B cell (primary cell): ENCODE measurements around the gene RNF207. TPM values are rescaled to one million over a fixed set of nuclear protein-coding genes. Genes with fewer than 3 reads are reported as not detected.

Experiments used
- ATAC-seq: fragments of 200-7000 bp; cut with Tn5 transposase; one replicate; pipeline ENCODE4 v1.10.0; 2021; ENCODE audit warnings: low read depth, mild to moderate bottlenecking, moderate number of reproducible peaks, moderate library complexity
- CTCF ChIA-PET: fragments of 350-600 bp; sonication (Branson Sonifier 250); formaldehyde crosslinking; loops from one replicate; lab custom pipeline; 2021; ENCODE audit warnings: antibody characterized with exemption, inconsistent platforms; lab: Charles Lee
- POLR2A ChIA-PET: fragments of 350-600 bp; sonication (Branson Sonifier 250); formaldehyde crosslinking; loops from one replicate; lab custom pipeline; 2021; ENCODE audit warnings: antibody characterized with exemption; lab: Charles Lee
- DNase-seq: peaks from one replicate; pipeline ENCODE4 v3.0.0; 2013
- H2AFZ ChIP-seq: 2 replicates; pipeline ENCODE4 v1.6.1; 2012; ENCODE audit warnings: mild to moderate bottlenecking, low read depth, low read length; ENCODE audit not compliant: insufficient read depth, poor library complexity, severe bottlenecking
- H3K27ac ChIP-seq, 2 donors: 1 replicate in 1 of 2; 2 replicates in 1 of 2; pipeline ENCODE4 v1.5.1; 2012 to 2013; ENCODE audit warnings: low read length in 2 of 2, mild to moderate bottlenecking in 2 of 2, moderate library complexity in 1 of 2
- H3K27me3 ChIP-seq, 4 experiments: fragments of 200-600 bp in 1 of 4; sonication (generic) in 1 of 4; replicated peaks in 1 of 4; 1 replicate in 2 of 4; 2 replicates in 2 of 4; pipeline versions ENCODE4 v1.6.1 to v1.7.0; 2013 to 2016; ENCODE audit warnings: low read length in 3 of 4, mild to moderate bottlenecking in 2 of 4, mixed read lengths in 1 of 4, moderate library complexity in 1 of 4; ENCODE audit not compliant: insufficient read depth in 4 of 4, control insufficient read depth in 3 of 4; ENCODE audit errors: control extremely low read depth in 1 of 4
- H3K36me3 ChIP-seq, 2 experiments: replicated peaks in 1 of 2; 1 replicate in 1 of 2; 2 replicates in 1 of 2; pipeline versions ENCODE4 v1.6.1 to v1.7.1; 2013; ENCODE audit warnings: low read length in 1 of 2; ENCODE audit not compliant: insufficient read depth in 2 of 2, control insufficient read depth in 1 of 2; ENCODE audit errors: control extremely low read depth in 1 of 2, extremely low read depth in 1 of 2
- H3K4me1 ChIP-seq, 2 donors: fragments of 200-600 bp in 1 of 2; sonication (generic) in 1 of 2; 1 replicate in 1 of 2; 2 replicates in 1 of 2; pipeline versions ENCODE4 v1.5.1 to v1.6.1; 2013 to 2017; ENCODE audit warnings: low read length in 2 of 2; ENCODE audit not compliant: control insufficient read depth in 2 of 2, insufficient read depth in 2 of 2
- H3K4me2 ChIP-seq: replicated peaks from 2 replicates; pipeline ENCODE3; 2012; ENCODE audit warnings: mild to moderate bottlenecking, low read depth, low read length; ENCODE audit not compliant: poor library complexity, severe bottlenecking
- H3K4me3 ChIP-seq, 5 experiments: fragments of 200-600 bp in 1 of 5; sonication (generic) in 1 of 5; 1 replicate in 3 of 5; 2 replicates in 2 of 5; pipeline versions ENCODE4 v1.5.1 to v1.7.0; 2011 to 2016; ENCODE audit warnings: low read length in 4 of 5, mild to moderate bottlenecking in 4 of 5, low read depth in 2 of 5, control low read depth in 1 of 5, moderate library complexity in 1 of 5; ENCODE audit not compliant: insufficient read depth in 1 of 5; ENCODE audit errors: control extremely low read depth in 1 of 5, extremely low read depth in 1 of 5
- H3K79me2 ChIP-seq: fragments of 200-600 bp; sonication (generic); one replicate; pipeline ENCODE4 v1.6.0; 2016; ENCODE audit warnings: low read length; ENCODE audit not compliant: control insufficient read depth, insufficient read depth
- H3K9ac ChIP-seq: fragments of 200-600 bp; sonication (generic); 2 replicates; pipeline ENCODE4 v1.6.1; 2017; ENCODE audit warnings: mild to moderate bottlenecking, low read length, moderate library complexity
- H3K9me3 ChIP-seq, 3 donors: one replicate each; pipeline versions ENCODE4 v1.6.1 to v1.7.1; 2013; ENCODE audit warnings: low read length in 2 of 3; ENCODE audit not compliant: control insufficient read depth in 2 of 3, insufficient read depth in 1 of 3; ENCODE audit errors: control extremely low read depth in 1 of 3
- H4K20me1 ChIP-seq: 2 replicates; pipeline ENCODE4 v1.6.0; 2012; ENCODE audit warnings: mild to moderate bottlenecking, low read length; ENCODE audit not compliant: insufficient read depth, control insufficient read depth, poor library complexity, severe bottlenecking
- H3K27ac Mint-ChIP-seq: one replicate; pipeline ENCODE4 v1.8.0; 2021; ENCODE audit warnings: mixed read lengths
- H3K27me3 Mint-ChIP-seq: one replicate; pipeline ENCODE4 v1.8.0; 2021; ENCODE audit warnings: mixed read lengths
- H3K4me1 Mint-ChIP-seq: one replicate; pipeline ENCODE4 v1.8.0; 2021; ENCODE audit warnings: mixed read lengths
- H3K4me3 Mint-ChIP-seq: one replicate; pipeline ENCODE4 v1.8.0; 2021; ENCODE audit warnings: mixed read lengths
- H3K9me3 Mint-ChIP-seq: one replicate; pipeline ENCODE4 v1.8.0; 2022; ENCODE audit warnings: mixed read lengths; ENCODE audit not compliant: insufficient read depth
- EZH2 ChIP-seq: IDR thresholded peaks from 2 replicates; pipeline ENCODE4 v1.6.1; 2012; ENCODE audit warnings: borderline replicate concordance, low read depth, mild to moderate bottlenecking, moderate library complexity, low read length; ENCODE audit not compliant: insufficient read depth, poor library complexity, severe bottlenecking
- WGBS: methylation state at CpG from one replicate; pipeline ENCODE4 v1.1.5; 2013; ENCODE audit warnings: missing lambda C conversion rate; ENCODE audit not compliant: insufficient coverage; 5-methylcytosine and 5-hydroxymethylcytosine counted together
- intact Hi-C: fragments of 100-400 bp; cut with micrococcal nuclease; formaldehyde crosslinking; loops from one replicate; pipeline ENCODE4 v1.10.0; 2022
- polyA plus RNA-seq: library from polyadenylated mRNA; depleted of rRNA; stranded (reverse); fragments of >200 nt; gene quantifications from 2 replicates; pipeline ENCODE4 v1.2.3, GENCODE V29; 2012
- total RNA-seq, 2 donors: library from RNA; stranded (reverse); fragments of 120-200 nt in 1 of 2; gene quantifications; 1 replicate in 1 of 2; 2 replicates in 1 of 2; pipeline versions ENCODE4 v1.2.3 to v1.2.4, GENCODE V29; 2013 to 2022
- TF ChIP-seq, protein P1 (sequence below): fragments of 200-600 bp; IDR thresholded peaks from one replicate; pipeline ENCODE4 v1.8.0; 2022; ENCODE audit warnings: antibody characterized with exemption, mild to moderate bottlenecking

The RNF207 gene
- total and polyA plus RNA-seq, 2 donors (not counting 1 experiment from before 2014, with no cell fraction given) = 1.5 to 6.8 TPM

DNA sequence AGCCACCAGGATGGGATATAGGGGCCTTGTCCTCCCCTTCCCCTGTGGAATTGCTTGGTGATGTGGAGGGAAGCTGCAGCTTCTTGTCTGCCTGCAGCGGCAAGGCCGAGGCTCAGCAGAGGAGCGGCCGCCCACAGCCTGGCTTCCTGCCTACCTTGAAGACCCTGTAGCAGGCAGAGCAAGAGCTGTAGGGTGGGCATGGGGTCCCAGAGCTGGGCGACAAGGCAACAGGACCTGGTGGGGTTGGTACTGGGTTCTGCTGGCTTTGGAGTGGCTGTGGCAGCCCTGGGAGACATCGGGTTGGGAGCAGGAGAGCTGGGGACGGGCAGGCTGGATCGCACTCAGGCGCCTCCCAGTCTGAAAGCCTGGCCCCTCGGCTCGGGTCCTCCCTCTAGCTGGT, 60.7 kb downstream of the RNF207 start:
- peaks cover 0 to 3% (median 0%) of the 10 kb centered on the region in 3 donors for H3K9me3 ChIP-seq
- DNase-seq = no peak
- no peak for ATAC-seq
- no peak overlapping the region for H3K27ac ChIP-seq
- no peaks in the 10 kb centered on the region for H3K36me3 ChIP-seq
- intact Hi-C loops = no loop called here
- no peak overlapping the region for H3K4me3 ChIP-seq
- ChIA-PET POLR2A (no interaction called here), CTCF (interaction anchor here (1.3 kb wide), 1 partner anchor 16 kb away, joined by 4 read pairs; no protein-coding TSS in a partner anchor)
- no peak overlapping the region for H2AFZ ChIP-seq
- no peaks in the 10 kb centered on the region for H4K20me1 ChIP-seq
- 99% methylated on average over 10 of the region's 11 CpGs for WGBS
- H3K4me2 ChIP-seq = no peak overlapping the region
- Mint-ChIP-seq H3K4me3 (no peak overlapping the region), H3K9me3 (no peaks in the 10 kb centered on the region), H3K4me1 (peaks cover 2% of the 10 kb centered on the region), H3K27ac (no peak overlapping the region), H3K27me3 (no peaks in the 10 kb centered on the region)
- H3K27me3 ChIP-seq = peaks cover 0 to 14% (median 1%) of the 10 kb centered on the region in 4 experiments
- TF ChIP-seq, protein P1, sequence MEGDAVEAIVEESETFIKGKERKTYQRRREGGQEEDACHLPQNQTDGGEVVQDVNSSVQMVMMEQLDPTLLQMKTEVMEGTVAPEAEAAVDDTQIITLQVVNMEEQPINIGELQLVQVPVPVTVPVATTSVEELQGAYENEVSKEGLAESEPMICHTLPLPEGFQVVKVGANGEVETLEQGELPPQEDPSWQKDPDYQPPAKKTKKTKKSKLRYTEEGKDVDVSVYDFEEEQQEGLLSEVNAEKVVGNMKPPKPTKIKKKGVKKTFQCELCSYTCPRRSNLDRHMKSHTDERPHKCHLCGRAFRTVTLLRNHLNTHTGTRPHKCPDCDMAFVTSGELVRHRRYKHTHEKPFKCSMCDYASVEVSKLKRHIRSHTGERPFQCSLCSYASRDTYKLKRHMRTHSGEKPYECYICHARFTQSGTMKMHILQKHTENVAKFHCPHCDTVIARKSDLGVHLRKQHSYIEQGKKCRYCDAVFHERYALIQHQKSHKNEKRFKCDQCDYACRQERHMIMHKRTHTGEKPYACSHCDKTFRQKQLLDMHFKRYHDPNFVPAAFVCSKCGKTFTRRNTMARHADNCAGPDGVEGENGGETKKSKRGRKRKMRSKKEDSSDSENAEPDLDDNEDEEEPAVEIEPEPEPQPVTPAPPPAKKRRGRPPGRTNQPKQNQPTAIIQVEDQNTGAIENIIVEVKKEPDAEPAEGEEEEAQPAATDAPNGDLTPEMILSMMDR = no peak
- TF ChIP-seq EZH2 = no peak
- H3K4me1 ChIP-seq = peaks cover under 1 to 1% of the 10 kb centered on the region in 2 donors
- H3K79me2 ChIP-seq = no peaks in the 10 kb centered on the region
- H3K9ac ChIP-seq = no peak overlapping the region

DNA sequence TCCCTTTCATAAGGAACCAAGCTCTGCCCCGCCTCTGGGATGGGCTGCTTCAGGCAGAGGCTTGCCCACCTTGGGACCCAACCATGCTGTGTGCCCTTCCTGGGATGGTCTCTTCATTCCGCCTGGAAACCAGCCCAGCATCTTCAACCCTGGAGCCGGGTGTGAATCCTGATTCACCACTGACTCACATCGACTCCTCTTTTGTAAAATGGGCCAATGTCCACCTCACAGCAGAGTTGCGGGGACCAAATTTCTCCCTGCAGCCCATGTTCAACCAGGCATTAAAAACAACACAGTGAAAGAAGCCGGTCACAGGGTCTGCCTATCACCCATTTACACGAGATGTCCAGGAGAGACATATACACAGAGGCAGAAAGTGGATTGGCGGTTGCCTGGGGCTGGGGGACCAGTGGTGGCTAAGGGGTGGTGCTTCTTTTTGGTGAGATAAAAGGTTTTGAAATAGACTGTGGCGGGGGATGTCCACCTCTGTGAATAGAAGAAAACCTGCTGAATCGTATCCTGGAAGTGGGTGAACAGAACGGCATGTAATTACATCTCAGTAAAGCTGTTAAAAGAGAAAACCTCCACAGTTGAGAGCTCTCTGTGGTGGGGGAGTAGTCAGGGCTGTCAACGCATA, 61.9 kb downstream of the RNF207 start:
- intact Hi-C loops = no loop called here

More for the DNA sequence above, 61.9 kb downstream of the RNF207 start:
- 100% methylated on average over 7 of the region's 12 CpGs for WGBS
- no peak overlapping the region for H3K4me2 ChIP-seq
- Mint-ChIP-seq H3K4me1 (no peaks in the 10 kb centered on the region), H3K4me3 (no peak overlapping the region), H3K27me3 (no peaks in the 10 kb centered on the region), H3K9me3 (no peaks in the 10 kb centered on the region), H3K27ac (no peak overlapping the region)
- H4K20me1 ChIP-seq = no peaks in the 10 kb centered on the region
- H3K9ac ChIP-seq = no peak overlapping the region
- DNase-seq (no peak), ATAC-seq (no peak)
- H3K4me1 ChIP-seq = no peaks in the 10 kb centered on the region
- no peak overlapping the region for H2AFZ ChIP-seq
- H3K36me3 ChIP-seq = no peaks in the 10 kb centered on the region
- H3K27me3 ChIP-seq = peaks cover 0 to 4% (median 0%) of the 10 kb centered on the region in 4 experiments
- no peak for TF ChIP-seq EZH2
- TF ChIP-seq, protein P1 = no peak
- CTCF ChIA-PET = interaction anchor here (0.6 to 1.3 kb wide), 2 partner anchors 17 to 164 kb away, joined by 3 to 4 read pairs; no protein-coding TSS in a partner anchor
- H3K9me3 ChIP-seq = no peaks in the 10 kb centered on the region
- POLR2A ChIA-PET = no interaction called here
- no peaks in the 10 kb centered on the region for H3K79me2 ChIP-seq
- H3K4me3 ChIP-seq = no peak overlapping the region
- H3K27ac ChIP-seq = no peak overlapping the region
